HepG2 (cell line): ENCODE data around the gene SH3YL1. TPM values are rescaled to one million over a fixed set of nuclear protein-coding genes. Genes with fewer than 3 reads are reported as not detected.

Experiments used
- ATF2 ChIP-seq: sonication (generic); formaldehyde crosslinking; IDR thresholded peaks from 2 replicates; pipeline ENCODE4 v1.4.0; 2020; ENCODE audit warnings: missing genetic modification reagents
- GATAD2A ChIP-seq: IDR thresholded peaks from 2 replicates; pipeline ENCODE4 v1.6.1; 2016
- GMEB2 ChIP-seq: IDR thresholded peaks from 2 replicates; pipeline ENCODE4 v1.6.1; 2016; ENCODE audit warnings: missing biosample characterization, missing genetic modification reagents, low read depth
- MLXIP ChIP-seq: sonication (generic); formaldehyde crosslinking; IDR thresholded peaks from 2 replicates; pipeline ENCODE4 v1.9.0; 2021; ENCODE audit warnings: missing genetic modification reagents, borderline replicate concordance
- NFATC3 ChIP-seq: sonication (generic); formaldehyde crosslinking; IDR thresholded peaks from 2 replicates; pipeline ENCODE4 v1.5.1; 2020; ENCODE audit warnings: mild to moderate bottlenecking, missing genetic modification reagents
- TBX2 ChIP-seq: sonication (generic); formaldehyde crosslinking; IDR thresholded peaks from 2 replicates; pipeline ENCODE4 v1.5.0; 2020; ENCODE audit warnings: missing genetic modification reagents, mild to moderate bottlenecking, borderline replicate concordance
- THYN1 ChIP-seq: sonication (generic); formaldehyde crosslinking; IDR thresholded peaks from 2 replicates; pipeline ENCODE4 v1.8.1; 2023; ENCODE audit warnings: low read depth, mild to moderate bottlenecking, moderate library complexity, missing genetic modification reagents, borderline replicate concordance
- ZNF614 ChIP-seq: IDR thresholded peaks from 2 replicates; pipeline ENCODE4 v1.6.1; 2018; ENCODE audit warnings: missing biosample characterization, missing genetic modification reagents, inconsistent platforms, borderline replicate concordance
- ZNF691 ChIP-seq: sonication (generic); formaldehyde crosslinking; IDR thresholded peaks from 2 replicates; pipeline ENCODE4 v1.4.0; 2020; ENCODE audit warnings: missing genetic modification reagents, low read depth, mild to moderate bottlenecking, borderline replicate concordance
- ZNF772 ChIP-seq: sonication (generic); formaldehyde crosslinking; IDR thresholded peaks from 2 replicates; pipeline ENCODE4 v1.5.0; 2020; ENCODE audit warnings: mild to moderate bottlenecking, missing genetic modification reagents
- ZNF777 ChIP-seq: sonication (generic); formaldehyde crosslinking; IDR thresholded peaks from 2 replicates; pipeline ENCODE4 v1.4.0; 2020; ENCODE audit warnings: missing genetic modification reagents
- polyA plus RNA-seq, 8 experiments: library from polyadenylated mRNA; depleted of rRNA in 3 of 8; stranded (reverse) in 7 of 8; unstranded in 1 of 8; fragments of >200 nt; fragmentation: Illumina TruSeq in 4 of 8; extraction: Trizol in 4 of 8; gene quantifications; 2 replicates each; pipeline versions ENCODE4 v1.2.1 to v1.2.3, GENCODE V29; 2011 to 2016; ENCODE audit warnings: low read depth in 4 of 8, missing spikeins in 1 of 8, mixed read lengths in 1 of 8; ENCODE audit not compliant: insufficient read depth in 1 of 8
- total RNA-seq, 5 experiments: library from RNA; depleted of rRNA; stranded (reverse); fragments of >200 nt; fragmentation: Illumina TruSeq; extraction: Trizol; gene quantifications; 2 replicates each; pipeline ENCODE4 v1.2.3, GENCODE V29; 2016; ENCODE audit warnings: low read depth in 1 of 5
- TF ChIP-seq, protein P1 (sequence below): sonication (generic); formaldehyde crosslinking; IDR thresholded peaks from 2 replicates; pipeline ENCODE4 v1.4.0; 2020; ENCODE audit warnings: missing genetic modification reagents, borderline replicate concordance
- TF ChIP-seq, protein P2 (sequence below): conservative IDR thresholded peaks from 2 replicates; pipeline ENCODE4 v1.6.1; 2018; ENCODE audit warnings: missing genetic modification reagents
- TF ChIP-seq, protein P3 (sequence below): sonication (generic); formaldehyde crosslinking; conservative IDR thresholded peaks from 2 replicates; pipeline ENCODE4 v1.4.0; 2020; ENCODE audit warnings: missing genetic modification reagents

Gene SH3YL1
- total and polyA plus RNA-seq, 2 of the 13 experiments (the other 11 are each of a cell fraction or from before 2014, with no cell fraction given), result 13.0 to 48.2 TPM

- TF ChIP-seq, protein P1, sequence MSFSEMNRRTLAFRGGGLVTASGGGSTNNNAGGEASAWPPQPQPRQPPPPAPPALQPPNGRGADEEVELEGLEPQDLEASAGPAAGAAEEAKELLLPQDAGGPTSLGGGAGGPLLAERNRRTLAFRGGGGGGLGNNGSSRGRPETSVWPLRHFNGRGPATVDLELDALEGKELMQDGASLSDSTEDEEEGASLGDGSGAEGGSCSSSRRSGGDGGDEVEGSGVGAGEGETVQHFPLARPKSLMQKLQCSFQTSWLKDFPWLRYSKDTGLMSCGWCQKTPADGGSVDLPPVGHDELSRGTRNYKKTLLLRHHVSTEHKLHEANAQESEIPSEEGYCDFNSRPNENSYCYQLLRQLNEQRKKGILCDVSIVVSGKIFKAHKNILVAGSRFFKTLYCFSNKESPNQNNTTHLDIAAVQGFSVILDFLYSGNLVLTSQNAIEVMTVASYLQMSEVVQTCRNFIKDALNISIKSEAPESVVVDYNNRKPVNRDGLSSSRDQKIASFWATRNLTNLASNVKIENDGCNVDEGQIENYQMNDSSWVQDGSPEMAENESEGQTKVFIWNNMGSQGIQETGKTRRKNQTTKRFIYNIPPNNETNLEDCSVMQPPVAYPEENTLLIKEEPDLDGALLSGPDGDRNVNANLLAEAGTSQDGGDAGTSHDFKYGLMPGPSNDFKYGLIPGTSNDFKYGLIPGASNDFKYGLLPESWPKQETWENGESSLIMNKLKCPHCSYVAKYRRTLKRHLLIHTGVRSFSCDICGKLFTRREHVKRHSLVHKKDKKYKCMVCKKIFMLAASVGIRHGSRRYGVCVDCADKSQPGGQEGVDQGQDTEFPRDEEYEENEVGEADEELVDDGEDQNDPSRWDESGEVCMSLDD, result no peak
- TF ChIP-seq ZNF614 (CRISPR knock-in tag) (no peak; the same call in 1 of the 2 replicates), NFATC3 (CRISPR knock-in tag) (no peak; the same call in 1 of the 2 replicates), ZNF772 (CRISPR knock-in tag) (peak; percentile 69; the same call in 1 of the 2 replicates), THYN1 (CRISPR knock-in tag) (no peak), GMEB2 (CRISPR knock-in tag) (peak; percentile 89), ATF2 (CRISPR knock-in tag) (0 out of 2 replicates have a peak, but pooled peaks have one; percentile 25), TBX2 (CRISPR knock-in tag) (peak; percentile 78; the same call in 1 of the 2 replicates), ZNF691 (CRISPR knock-in tag) (0 out of 2 replicates have a peak, but pooled peaks have one; percentile 23), ZNF777 (peak; percentile 30; the same call in 1 of the 2 replicates), MLXIP (CRISPR knock-in tag) (no peak), GATAD2A (CRISPR knock-in tag) (0 out of 2 replicates have a peak, but pooled peaks have one; percentile 7)
- TF ChIP-seq, protein P2, sequence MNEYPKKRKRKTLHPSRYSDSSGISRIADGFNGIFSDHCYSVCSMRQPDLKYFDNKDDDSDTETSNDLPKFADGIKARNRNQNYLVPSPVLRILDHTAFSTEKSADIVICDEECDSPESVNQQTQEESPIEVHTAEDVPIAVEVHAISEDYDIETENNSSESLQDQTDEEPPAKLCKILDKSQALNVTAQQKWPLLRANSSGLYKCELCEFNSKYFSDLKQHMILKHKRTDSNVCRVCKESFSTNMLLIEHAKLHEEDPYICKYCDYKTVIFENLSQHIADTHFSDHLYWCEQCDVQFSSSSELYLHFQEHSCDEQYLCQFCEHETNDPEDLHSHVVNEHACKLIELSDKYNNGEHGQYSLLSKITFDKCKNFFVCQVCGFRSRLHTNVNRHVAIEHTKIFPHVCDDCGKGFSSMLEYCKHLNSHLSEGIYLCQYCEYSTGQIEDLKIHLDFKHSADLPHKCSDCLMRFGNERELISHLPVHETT, result 0 out of 2 replicates have a peak, but pooled peaks have one; percentile 43
- TF ChIP-seq, protein P3, sequence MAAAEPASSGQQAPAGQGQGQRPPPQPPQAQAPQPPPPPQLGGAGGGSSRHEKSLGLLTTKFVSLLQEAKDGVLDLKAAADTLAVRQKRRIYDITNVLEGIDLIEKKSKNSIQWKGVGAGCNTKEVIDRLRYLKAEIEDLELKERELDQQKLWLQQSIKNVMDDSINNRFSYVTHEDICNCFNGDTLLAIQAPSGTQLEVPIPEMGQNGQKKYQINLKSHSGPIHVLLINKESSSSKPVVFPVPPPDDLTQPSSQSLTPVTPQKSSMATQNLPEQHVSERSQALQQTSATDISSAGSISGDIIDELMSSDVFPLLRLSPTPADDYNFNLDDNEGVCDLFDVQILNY, result peak; percentile 85
Measured at GRCh38 chr2:264493-265468, 949 bp upstream of the SH3YL1 start, which contains the start of gene ACP1 (continued).
